Common myeloid progenitor, CD34-positive (primary cell): ENCODE measurements around the gene TAF6.
A peak's percentile ranks its signal among the peaks of the same experiment; 100 is the strongest.

ENCODE experiments used
- CTCF ChIA-PET: fragments of 350-600 bp; sonication (Branson Sonifier 250); formaldehyde crosslinking; loops from one replicate; lab custom pipeline; 2021; ENCODE audit warnings: antibody characterized with exemption; lab: Charles Lee
- POLR2A ChIA-PET: fragments of 350-600 bp; sonication (Branson Sonifier 250); formaldehyde crosslinking; loops from one replicate; lab custom pipeline; 2021; ENCODE audit warnings: antibody characterized with exemption; lab: Charles Lee
- DNase-seq, 3 donors: peaks; one replicate each; pipeline versions ENCODE4 v3.0.0 to v3.0.0-alpha.2; 2013
- H3K27ac ChIP-seq, 2 experiments: 1 replicate in 1 of 2; 2 replicates in 1 of 2; pipeline ENCODE4 v1.7.0; 2013; ENCODE audit warnings: inconsistent platforms in 2 of 2, low read length in 2 of 2, mild to moderate bottlenecking in 2 of 2, low read depth in 1 of 2, moderate library complexity in 1 of 2; ENCODE audit not compliant: severe bottlenecking in 2 of 2, insufficient read depth in 1 of 2, poor library complexity in 1 of 2
- H3K27me3 ChIP-seq, 5 experiments: replicated peaks in 2 of 5; 1 replicate in 3 of 5; 2 replicates in 2 of 5; pipeline versions ENCODE4 v1.6.1 to v1.7.0; 2013; ENCODE audit warnings: low read length in 4 of 5, mild to moderate bottlenecking in 2 of 5, moderate library complexity in 2 of 5, inconsistent platforms in 1 of 5; ENCODE audit not compliant: insufficient read depth in 5 of 5, control insufficient read depth in 4 of 5
- H3K36me3 ChIP-seq, 4 experiments: 1 replicate in 2 of 4; 2 replicates in 2 of 4; pipeline versions ENCODE4 v1.6.1 to v1.7.0; 2013; ENCODE audit warnings: low read length in 3 of 4, control low read depth in 1 of 4, mild to moderate bottlenecking in 1 of 4; ENCODE audit not compliant: control insufficient read depth in 4 of 4, insufficient read depth in 4 of 4
- H3K4me1 ChIP-seq, 4 experiments: 1 replicate in 3 of 4; 2 replicates in 1 of 4; pipeline versions ENCODE4 v1.6.1 to v1.7.1; 2013; ENCODE audit warnings: low read length in 3 of 4, mild to moderate bottlenecking in 3 of 4, control low read depth in 1 of 4, inconsistent platforms in 1 of 4, moderate library complexity in 1 of 4; ENCODE audit not compliant: control insufficient read depth in 4 of 4, insufficient read depth in 4 of 4; ENCODE audit errors: control extremely low read depth in 1 of 4
- H3K4me3 ChIP-seq, 7 experiments: 1 replicate in 4 of 7; 2 replicates in 3 of 7; pipeline versions ENCODE4 v1.5.1 to v1.7.0; 2013; ENCODE audit warnings: mild to moderate bottlenecking in 7 of 7, low read length in 6 of 7, moderate library complexity in 6 of 7, inconsistent platforms in 2 of 7, low read depth in 2 of 7, control low read depth in 1 of 7; ENCODE audit not compliant: insufficient read depth in 4 of 7, control insufficient read depth in 1 of 7; ENCODE audit errors: extremely low read depth in 1 of 7
- H3K9me3 ChIP-seq, 5 experiments: 1 replicate in 4 of 5; 2 replicates in 1 of 5; pipeline versions ENCODE4 v1.6.1 to v1.7.1; 2013; ENCODE audit warnings: low read length in 4 of 5, mild to moderate bottlenecking in 2 of 5, inconsistent platforms in 1 of 5, low read depth in 1 of 5, moderate library complexity in 1 of 5; ENCODE audit not compliant: control insufficient read depth in 4 of 5, insufficient read depth in 2 of 5; ENCODE audit errors: control extremely low read depth in 1 of 5
- WGBS: methylation state at CpG from one replicate; pipeline ENCODE4 v1.1.5; 2013; ENCODE audit not compliant: insufficient coverage; 5-methylcytosine and 5-hydroxymethylcytosine counted together

The TAF6 gene

DNA sequence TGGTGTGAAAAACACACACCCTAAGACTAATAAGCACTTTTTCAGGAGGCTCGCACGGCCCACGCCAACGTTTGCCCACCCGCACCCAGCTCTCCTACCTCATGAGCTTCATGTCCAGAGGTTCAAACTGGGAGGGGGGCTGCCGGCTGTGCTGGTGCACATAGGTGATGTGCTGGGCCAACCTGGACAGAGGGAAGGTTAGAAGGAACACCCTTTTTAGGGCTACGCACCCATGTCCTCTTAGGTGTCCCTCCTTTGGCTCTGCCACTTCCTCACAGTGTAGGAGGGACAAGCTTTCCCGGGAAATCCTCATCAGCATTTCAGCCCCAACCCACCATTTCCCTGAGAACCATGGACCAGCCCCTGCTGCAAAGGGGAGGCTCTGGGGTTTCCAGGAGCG lies 23.9 kb downstream of the TAF6 start:
- Histone ChIP-seq H3K9me3 (no peaks in the 10 kb centered on the region), H3K4me3 (no peak overlapping the region), H3K4me1 (peaks cover 7 to 15% (median 9%) of the 10 kb centered on the region in 4 experiments), H3K27ac (no peak overlapping the region), H3K27me3 (no peaks in the 10 kb centered on the region), H3K36me3 (peaks cover 31 to 95% (median 78%) of the 10 kb centered on the region in 4 experiments)
- ChIA-PET POLR2A (interaction anchor here (1.3 kb wide), 1 partner anchor 13 kb away, joined by 4 read pairs; no protein-coding TSS in a partner anchor), CTCF (no interaction called here)
- DNase-seq, result no peak
- WGBS, result 93% methylated on average over 3 of the region's 9 CpGs

DNA sequence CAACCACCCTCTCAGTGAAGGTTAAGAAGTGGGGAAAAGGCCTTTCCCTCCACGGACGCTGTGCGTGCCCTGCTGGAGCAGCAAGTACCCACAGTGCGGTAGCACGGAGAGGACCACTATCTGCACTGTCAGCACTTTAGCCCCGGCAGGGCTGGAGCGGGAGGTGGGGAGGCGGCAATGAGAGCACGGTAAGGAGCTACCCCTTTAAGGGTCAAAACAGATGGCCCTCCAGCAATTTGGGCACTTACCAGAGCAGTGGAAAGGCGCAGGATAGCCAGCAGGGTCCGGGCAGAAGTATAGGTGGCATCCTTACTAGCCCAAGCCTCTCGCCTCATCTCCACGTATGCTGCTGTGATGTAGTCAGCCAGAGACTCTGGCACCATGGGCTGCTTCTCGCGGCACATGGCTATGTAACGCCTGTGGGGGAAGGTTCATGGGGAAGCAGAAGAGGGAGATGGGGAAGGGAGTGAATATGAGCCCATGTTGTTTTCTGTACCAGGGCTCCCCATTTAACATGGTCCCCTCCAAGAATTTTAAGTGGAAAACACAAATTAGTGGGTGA lies 25.2 kb downstream of the TAF6 start:
- ChIA-PET POLR2A (interaction anchor here (1.3 kb wide), 1 partner anchor 11 kb away, joined by 4 read pairs; no protein-coding TSS in a partner anchor), CTCF (interaction anchor here (1.0 to 2.0 kb wide), 3 partner anchors 8 to 37 kb away, joined by 3 to 6 read pairs (median 4); no protein-coding TSS in a partner anchor)
- WGBS, result 97% methylated on average over 13 of the region's 16 CpGs

DNA sequence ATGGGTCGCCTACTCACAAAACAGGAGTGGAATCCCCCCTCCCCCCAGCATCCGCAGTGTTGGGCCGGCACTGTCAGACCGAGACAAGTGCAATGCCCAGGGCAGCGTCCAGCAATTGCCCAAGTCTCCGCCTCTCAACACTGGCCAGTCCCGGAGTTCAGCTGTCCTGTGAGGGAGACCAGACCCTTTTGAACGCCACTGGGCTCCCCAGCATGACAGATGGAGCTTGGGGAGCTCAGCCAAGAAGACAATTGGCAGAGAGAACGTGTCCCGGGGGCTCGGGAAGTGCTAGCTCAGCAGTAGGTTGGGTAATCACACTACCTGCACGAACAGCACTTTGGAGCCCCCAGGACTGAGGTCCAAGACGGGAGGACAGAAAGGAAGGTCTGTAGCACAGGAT lies 25.7 kb downstream of the TAF6 start:
- ChIA-PET POLR2A (interaction anchor here (0.7 kb wide), 1 partner anchor 12 kb away, joined by 3 read pairs; the partner anchor contains the start of gene ZNF3), CTCF (interaction anchor here (1.0 to 2.0 kb wide), 3 partner anchors 8 to 37 kb away, joined by 3 to 6 read pairs (median 4); no protein-coding TSS in a partner anchor)
- H3K4me3 ChIP-seq, result no peak overlapping the region
- H3K9me3 ChIP-seq, result no peaks in the 10 kb centered on the region
- H3K27me3 ChIP-seq, result no peaks in the 10 kb centered on the region
- no peak overlapping the region for H3K27ac ChIP-seq
- peaks cover 26 to 82% (median 68%) of the 10 kb centered on the region in 4 experiments for H3K36me3 ChIP-seq
- H3K4me1 ChIP-seq, result peaks cover 0 to 13% (median 7%) of the 10 kb centered on the region in 4 experiments
- WGBS, result 98% methylated on average over 13 of the region's 13 CpGs
- DNase-seq, result no peak

More for the DNA sequence above, 25.2 kb downstream of the TAF6 start:
- H3K4me1 ChIP-seq, result peaks cover 0 to 13% (median 8%) of the 10 kb centered on the region in 4 experiments
- H3K4me3 ChIP-seq, result no peak overlapping the region
- H3K36me3 ChIP-seq, result peaks cover 29 to 87% (median 73%) of the 10 kb centered on the region in 4 experiments
- H3K27me3 ChIP-seq, result no peaks in the 10 kb centered on the region
- H3K9me3 ChIP-seq, result no peaks in the 10 kb centered on the region
- no peak overlapping the region for H3K27ac ChIP-seq
- no peak for DNase-seq

DNA sequence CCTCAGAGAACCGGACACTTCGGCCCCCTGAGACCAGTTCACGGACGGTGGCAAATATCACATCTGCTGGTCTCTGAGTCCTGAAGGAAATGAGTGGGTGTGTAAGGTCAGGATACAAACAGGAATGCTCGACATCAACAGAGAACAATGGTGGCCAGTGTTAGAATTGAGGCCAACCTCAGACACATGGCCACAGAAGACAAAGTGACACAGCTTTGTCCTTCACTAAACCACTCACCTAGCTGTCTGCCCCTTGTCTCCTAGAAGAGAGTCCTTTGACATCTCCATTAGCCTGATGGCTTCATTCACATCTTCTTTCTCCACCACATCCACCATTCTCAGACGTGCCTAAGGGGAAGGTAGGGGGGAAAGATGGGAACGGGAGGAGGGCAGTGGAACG lies 26.1 kb downstream of the TAF6 start:
- 93% methylated on average over 6 of the region's 8 CpGs for WGBS
- H3K9me3 ChIP-seq, result no peaks in the 10 kb centered on the region
- no peak overlapping the region for H3K4me3 ChIP-seq
- ChIA-PET CTCF (interaction anchor here (1.0 to 2.0 kb wide), 2 partner anchors 8 to 38 kb away, joined by 4 to 6 read pairs; no protein-coding TSS in a partner anchor), POLR2A (interaction anchor here (0.7 kb wide), 1 partner anchor 12 kb away, joined by 3 read pairs; the partner anchor contains the start of gene ZNF3)
- peak overlapping the region in 1 of 2 experiments; percentile 12 for H3K27ac ChIP-seq
- H3K4me1 ChIP-seq, result peaks cover 0 to 17% (median 11%) of the 10 kb centered on the region in 4 experiments
- no peak for DNase-seq
- peaks cover 22 to 78% (median 64%) of the 10 kb centered on the region in 4 experiments for H3K36me3 ChIP-seq
- no peaks in the 10 kb centered on the region for H3K27me3 ChIP-seq

DNA sequence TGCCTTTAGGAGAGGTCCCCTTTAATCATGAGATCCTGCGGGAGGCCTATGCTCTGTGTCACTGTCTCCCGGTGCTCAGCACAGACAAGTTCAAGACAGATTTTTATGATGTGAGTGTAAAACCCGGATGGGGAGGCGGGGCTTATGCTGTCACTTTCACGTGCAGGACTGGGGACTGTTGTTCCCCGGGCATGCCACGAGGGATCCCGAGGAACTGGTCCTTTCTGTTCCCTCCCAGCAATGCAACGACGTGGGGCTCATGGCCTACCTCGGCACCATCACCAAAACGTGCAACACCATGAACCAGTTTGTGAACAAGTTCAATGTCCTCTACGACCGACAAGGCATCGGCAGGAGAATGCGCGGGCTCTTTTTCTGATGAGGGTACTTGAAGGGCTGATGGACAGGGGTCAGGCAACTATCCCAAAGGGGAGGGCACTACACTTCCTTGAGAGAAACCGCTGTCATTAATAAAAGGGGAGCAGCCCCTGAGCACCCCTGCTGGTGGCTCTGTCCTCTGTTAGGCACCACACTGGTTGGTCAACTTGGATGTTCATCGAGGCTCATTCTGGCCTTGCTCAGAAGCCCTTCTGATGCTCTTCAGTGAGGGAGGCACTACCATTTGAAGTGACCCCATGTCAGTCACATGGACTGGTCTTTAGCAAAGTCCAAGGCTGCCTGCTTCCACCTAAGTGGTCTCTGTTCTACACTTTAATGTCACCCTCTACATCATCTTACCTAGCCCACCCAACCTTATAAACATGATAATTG lies 27.6 kb downstream of the TAF6 start:
- H3K36me3 ChIP-seq, result peaks cover 14 to 64% (median 55%) of the 10 kb centered on the region in 4 experiments
- peak in 1 of 3 donors; percentile 25 for DNase-seq
- H3K27ac ChIP-seq, result no peak overlapping the region
- no peaks in the 10 kb centered on the region for H3K9me3 ChIP-seq
- no peak overlapping the region for H3K4me3 ChIP-seq
- 90% methylated on average over 18 of the region's 19 CpGs for WGBS
- H3K4me1 ChIP-seq, result peaks cover 0 to 20% (median 13%) of the 10 kb centered on the region in 4 experiments
- ChIA-PET POLR2A (interaction anchor here (1.9 to 2.3 kb wide), 2 partner anchors 9 kb away, joined by 5 to 8 read pairs; partner anchors contain the start of gene MCM7), CTCF (interaction anchor here (1.1 to 2.0 kb wide), 4 partner anchors 9 to 40 kb away, joined by 3 to 7 read pairs (median 5); partner anchors contain the start of genes AP4M1 and MCM7)
- H3K27me3 ChIP-seq, result no peaks in the 10 kb centered on the region

DNA sequence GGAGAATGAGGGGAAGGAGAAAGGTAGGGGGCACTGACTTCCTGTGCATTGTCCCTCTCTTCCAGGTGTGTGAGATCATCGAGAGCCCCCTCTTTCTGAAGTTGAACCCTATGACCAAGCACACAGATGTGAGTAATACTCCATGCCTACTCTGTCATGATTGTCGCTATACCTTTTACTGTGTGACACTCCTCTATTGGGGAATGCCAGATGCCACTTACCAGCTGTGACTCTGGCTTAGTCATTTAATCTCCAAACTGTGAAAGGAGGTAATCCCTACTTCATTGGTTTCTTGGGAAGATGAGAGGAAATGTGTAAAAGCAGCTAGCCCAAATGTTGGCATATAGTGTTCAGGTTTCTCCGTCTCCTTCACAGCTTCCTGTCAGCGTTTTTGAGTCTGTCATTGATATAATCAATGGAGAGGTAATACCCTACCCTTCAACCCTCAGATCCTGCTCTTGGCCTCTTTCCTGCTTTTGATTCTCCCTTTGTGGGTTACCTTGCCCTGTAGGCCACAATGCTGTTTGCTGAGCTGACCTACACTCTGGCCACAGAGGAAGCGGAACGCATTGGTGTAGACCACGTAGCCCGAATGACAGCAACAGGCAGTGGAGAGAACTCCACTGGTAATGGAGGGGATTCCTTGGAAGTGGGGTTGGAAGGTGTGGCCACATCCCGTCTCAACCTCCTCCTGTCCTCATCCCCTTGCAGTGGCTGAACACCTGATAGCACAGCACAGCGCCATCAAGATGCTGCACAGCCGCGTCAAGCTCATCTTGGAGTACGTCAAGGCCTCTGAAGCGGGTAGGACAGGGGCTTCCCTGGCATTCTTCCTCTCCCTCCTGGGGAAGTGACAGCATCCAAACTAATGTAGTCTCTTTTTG lies 28.4 kb downstream of the TAF6 start:
- 93% methylated on average over 12 of the region's 14 CpGs for WGBS
- Histone ChIP-seq H3K36me3 (peaks cover 13 to 56% (median 49%) of the 10 kb centered on the region in 4 experiments), H3K4me3 (no peak overlapping the region), H3K27ac (no peak overlapping the region), H3K9me3 (no peaks in the 10 kb centered on the region), H3K27me3 (no peaks in the 10 kb centered on the region), H3K4me1 (peaks cover 0 to 20% (median 13%) of the 10 kb centered on the region in 4 experiments)
- ChIA-PET POLR2A (interaction anchor here (1.9 to 2.3 kb wide), 2 partner anchors 8 to 10 kb away, joined by 5 to 8 read pairs; partner anchors contain the start of gene MCM7), CTCF (interaction anchor here (1.1 to 1.9 kb wide), 2 partner anchors 8 to 11 kb away, joined by 4 to 7 read pairs; partner anchors contain the start of genes AP4M1 and MCM7)
- DNase-seq, result no peak
